Measurements from ENCODE around the gene KLF3.
"Not testable (repeated sequence)": the region's sequence is repeated elsewhere in the genome, so short reads cannot be mapped to it uniquely, and the experiment has no call there.

The KLF3 gene

DNA sequence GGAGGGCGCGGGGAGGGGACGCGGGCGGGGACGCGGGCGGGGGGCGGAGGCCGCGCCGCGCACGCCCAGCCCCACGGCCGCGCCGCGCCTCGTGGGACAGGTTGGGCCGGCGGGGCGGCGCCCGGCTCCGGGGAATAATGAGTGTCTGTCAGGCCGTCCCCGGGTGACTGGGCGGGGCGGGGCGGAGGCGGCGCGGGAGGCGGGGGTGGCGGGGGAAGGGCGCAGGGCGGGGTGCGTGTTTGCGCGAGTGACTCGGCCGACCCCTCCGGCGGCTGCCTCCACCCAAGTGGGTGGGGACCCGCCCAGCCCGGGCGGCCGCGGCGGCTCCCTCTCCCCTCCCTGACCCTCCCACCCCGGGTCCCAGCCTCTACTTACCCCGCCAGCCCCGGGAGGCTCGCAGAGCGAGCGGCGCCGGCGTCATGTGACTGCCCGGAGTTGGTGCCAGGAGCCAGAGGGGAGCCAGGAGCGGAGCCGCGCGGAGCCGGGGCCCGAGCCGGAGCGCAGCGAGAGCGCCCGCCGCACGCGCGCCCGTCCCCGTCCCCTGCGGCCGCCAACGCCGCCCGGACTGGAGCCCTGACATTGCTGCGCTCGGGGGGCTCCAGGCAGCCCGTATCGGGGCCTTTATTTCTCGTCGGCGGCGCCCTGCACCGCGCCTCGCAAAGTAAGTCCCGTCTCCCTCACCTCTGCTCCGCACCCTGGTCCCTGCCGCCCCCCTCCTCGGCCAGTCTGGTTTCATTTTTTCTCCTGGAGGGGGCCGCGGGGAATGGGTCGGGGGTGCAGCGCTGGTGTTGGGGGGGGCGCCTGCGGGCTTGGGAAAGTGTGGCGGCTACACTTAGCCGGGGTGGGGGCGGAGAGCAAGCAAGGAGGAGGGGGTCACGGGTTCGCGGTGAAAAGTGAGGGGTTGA, at the start of gene KLF3:
TSS of gene KLF3 (plus strand) at position 399 of the 905 bp plus-strand sequence. CDS start 16,427 bp downstream, outside the sequence.
- DNase-seq = peak; percentile 85

DNA sequence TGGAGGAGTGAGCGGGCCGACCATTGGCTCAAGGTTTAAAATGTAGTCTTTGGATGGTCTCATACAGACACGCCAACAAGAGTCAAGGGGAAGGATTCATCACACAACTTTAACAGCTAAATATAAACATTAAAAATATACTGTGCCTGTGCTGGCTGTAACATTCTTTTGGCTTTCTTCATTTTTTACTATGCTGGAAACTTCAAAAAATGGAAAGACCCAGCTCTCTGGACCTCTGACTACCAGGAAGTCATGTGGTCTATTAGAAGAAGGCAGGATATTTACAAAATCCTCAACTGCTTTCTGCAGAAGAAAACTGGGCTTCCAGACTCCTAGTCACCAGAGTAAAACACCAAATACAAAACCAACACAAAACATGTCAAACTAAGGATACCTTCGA, 49.8 kb upstream of the KLF3 start:
- DNase-seq = no peak

DNA sequence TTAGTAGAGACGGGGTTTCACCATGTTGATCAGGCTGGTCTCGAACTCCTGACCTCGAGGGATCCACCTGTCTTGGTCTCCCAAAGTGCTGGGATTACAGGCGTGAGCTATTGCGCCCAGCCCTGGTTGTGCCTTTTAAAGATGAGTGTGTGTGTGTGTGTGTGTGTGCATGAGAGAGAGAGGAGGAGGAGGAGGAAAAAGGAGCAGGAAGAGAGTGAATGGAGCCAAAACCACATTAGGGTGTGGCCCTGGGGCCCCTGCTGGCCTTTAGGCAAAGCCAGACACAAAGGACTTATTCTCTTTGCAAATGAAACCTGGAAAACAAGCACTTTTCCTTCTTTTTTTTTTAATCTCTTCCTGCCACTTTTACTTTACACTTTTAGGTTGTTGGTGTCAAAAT, 48.2 kb upstream of the KLF3 start:
- DNase-seq = no peak

DNA sequence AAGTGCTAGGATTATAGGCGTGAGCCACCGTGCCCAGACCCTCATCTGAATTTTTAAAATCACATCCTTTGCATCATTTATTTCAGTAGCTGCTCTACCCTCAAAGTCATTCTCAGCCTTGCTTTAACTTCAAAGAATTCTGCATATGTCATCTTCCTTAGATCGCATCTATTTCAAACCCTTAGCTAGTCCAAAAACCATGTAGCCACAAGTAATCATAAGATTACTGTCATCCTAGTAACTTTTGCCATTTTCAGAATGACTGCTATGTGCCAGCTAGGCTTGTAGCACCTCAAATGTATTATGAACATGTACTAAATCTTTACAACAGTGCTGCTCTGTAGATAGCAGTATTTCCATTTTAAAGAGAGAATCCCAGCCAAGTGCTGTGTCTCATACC, 45.5 kb upstream of the KLF3 start:
- DNase-seq = no peak

DNA sequence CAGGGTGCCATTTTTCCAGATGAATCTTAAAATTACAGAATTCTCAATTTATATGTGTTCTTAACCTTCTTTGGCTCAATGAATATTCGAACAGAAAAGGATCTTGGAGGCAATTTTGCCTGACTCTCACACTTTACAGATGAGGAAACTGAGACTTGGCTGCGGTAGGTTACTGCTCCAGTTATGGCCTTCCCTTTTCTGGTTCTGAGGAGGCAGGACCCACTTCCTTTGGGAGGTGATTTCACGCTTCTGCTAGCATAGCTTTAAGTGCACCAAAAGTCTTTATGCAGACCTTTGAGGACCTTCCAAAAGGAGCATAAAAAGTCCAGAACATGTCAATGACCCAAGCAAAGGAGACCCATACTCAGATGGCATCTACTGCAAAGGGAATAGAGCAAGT, 44.7 kb upstream of the KLF3 start:
- DNase-seq = no peak

DNA sequence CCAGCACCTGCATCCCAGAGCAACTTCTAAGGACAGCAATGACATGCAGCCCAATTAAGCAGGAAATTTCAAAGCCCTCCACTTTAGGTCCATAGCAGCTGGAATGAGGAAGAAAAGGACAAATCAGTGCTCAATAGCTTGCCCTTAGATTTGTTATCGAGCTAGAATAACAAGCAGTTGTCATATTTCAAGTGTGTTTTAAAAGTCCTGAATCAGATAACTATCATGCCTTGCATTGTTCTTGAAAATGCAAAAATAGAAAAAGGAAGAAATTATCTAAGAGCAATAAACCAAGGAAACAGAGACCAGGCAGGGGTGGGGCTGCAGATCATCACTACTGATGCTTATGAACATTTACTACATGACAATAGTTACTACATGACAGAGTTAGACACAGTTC, 43.9 kb upstream of the KLF3 start:
- no peak for DNase-seq

DNA sequence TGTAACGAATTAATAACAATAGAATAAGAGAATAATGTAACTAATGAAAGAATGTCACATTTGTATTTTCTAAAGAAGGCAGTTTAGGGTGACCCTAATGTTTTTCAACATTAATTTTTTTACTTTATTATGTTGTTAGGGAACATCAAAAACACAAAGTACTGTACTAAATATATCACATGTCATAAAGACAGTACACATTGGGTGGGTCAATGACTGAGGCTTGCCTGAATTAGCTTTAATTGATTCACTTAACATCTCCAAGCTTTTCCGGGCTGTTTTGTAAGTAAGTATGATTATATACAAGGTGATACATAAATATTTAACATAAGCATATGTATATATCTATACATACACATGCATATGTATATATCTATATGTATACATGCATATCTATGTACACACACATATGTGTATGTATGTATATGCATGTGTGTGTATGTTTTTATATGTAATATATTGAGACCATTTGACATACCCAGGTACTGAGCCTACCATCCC, 43.4 kb upstream of the KLF3 start:
- no peak for DNase-seq

DNA sequence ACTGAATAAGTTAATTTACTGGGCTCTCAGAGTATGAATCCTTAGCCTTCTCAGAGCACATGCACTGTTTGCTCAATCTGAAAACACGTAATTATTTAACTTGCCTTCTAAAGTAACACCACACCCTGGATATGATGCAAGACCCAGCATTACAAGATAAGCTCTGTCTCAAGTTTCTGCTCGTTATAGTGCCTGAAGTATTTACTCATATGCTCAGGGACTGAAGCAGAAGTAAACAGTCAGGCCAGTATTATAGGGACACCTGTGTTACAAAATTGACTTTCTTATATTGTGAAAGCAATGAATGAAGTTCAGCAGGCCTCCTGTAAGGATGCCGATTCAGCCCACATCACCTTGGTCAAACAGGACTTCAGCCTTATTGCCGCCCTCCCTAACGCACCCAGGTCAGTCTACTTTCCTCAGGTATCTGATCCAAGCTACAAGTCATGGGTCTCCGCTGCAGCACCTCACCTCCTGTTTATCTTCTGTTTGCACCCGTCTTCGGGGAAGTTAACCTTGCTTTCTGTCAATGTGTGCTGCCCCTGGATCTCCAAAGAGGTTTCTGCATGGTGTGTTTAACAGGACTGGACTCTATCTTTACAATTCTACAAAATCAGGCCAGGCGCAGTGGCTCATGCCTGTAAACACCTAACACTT, 42.8 kb upstream of the KLF3 start:
- DNase-seq = peak; percentile 11

DNA sequence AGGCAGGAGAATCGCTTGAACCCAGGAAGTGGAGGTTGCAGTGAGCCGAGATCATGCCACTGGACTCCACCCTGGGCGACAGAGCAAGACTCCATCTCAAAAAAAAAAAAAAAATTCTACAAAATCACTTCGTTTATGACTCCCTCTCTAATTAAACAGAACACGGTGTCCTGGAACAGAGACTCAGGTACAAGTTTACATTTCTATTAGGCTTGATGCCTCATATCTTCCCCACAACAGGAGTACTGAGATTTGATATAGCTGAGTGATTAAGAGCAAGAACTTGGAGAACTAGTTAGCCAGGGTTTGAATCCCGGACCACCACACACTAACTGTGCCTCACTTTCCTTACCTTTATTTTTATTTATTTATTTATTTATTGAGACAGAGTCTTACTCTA, 42.2 kb upstream of the KLF3 start:
- DNase-seq = no peak

DNA sequence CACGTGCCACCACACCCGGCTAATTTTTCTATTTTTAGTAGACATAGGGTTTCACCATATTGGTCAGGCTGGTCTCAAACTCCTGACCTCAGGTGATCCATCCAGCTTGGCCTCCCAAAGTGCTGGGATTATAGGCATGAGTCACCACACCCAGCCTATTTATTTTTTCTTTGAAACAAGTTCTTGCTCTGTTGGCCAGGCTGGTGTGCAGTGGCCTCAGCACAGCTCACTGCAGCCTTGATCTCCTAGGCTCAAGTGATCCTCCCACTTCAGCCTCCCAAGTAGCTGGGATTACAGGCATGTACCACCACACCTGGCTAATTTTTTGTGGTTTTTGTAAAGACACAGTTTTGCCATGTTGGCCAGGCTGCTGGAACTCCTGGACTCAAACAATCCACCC, 41.7 kb upstream of the KLF3 start:
- not testable (repeated sequence) for DNase-seq

DNA sequence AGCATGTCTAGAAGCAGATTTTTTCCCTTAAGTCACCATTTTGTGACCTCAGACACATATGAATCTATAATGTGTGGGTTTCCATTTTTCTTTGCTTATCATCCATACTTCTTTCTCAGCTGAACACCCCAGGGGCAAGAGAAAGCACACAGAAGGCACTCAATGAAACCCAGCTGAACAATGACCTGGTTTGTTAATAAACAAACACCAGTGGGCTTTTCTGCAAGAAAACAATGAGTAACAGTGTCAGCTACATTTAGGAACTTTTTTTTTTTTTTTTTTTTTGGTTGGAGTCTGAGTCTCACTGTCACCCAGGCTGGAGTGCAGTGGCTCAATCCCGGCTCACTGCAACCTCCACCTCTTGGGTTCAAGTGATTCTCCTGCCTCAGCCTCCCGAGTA, 40.7 kb upstream of the KLF3 start:
- DNase-seq = no peak

DNA sequence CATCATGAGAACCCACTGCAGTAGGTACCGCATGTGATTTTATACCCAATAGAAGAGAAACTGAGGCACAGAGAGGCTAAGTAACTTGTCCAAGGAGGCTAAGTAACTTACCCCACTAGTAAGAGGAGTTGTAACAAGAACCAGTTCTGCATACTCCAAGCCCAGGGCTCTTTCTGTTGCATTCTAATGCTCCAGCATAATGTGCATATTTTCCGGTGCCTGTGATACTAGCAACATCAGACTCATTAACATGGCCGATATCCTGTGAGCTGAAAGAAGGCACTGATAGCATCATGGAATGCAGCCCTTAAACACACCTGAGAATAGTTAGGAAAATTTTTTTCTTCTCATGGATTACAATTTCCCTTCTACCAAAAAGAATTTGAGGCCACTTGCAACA, 39.7 kb upstream of the KLF3 start:
- no peak for DNase-seq

DNA sequence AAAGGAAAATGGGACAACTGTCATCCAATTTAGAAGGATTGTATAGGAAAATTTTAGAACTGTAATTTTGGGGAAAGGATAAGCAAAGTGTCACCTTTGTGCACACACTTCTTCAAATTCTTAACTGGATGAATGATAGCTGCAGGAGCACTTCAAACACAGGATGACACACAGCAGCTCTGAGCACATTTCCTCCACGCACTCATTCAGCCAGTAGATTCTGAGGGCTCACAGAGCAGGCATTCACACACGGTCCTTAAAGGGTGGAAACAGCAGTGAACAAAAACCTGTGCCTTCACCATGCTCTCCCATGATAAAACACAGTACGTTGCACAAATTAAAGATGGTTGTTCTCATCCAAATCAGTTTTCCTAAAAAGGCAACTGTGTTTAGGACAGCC, 38.5 kb upstream of the KLF3 start:
- no peak for DNase-seq

DNA sequence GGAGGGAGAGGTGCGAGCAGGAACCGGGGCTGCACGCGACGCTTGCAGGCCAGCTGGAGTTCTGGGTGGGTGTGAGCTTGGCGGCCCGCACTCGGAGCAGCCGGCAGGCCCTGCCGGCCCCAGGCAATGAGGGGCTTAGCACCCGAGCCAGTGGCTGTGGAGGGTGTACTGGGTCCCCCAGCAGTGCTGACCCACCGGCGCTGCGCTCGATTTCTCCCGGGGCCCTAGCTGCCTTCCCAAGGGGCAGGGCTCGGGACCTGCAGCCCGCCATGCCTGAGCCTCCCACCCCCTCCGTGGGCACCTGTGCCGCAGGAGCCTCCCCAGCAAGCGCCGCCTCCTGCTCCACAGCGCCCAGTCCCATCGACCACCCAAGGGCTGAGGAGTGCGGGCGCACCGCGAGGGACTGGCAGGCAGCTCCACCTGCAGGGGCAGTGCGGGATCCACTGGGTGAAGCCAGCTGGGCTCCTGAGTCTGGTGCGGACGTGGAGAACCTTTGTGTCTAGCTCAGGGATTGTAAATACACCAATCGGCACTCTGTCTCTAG, 37.0 kb upstream of the KLF3 start:
- not testable (repeated sequence) for DNase-seq

DNA sequence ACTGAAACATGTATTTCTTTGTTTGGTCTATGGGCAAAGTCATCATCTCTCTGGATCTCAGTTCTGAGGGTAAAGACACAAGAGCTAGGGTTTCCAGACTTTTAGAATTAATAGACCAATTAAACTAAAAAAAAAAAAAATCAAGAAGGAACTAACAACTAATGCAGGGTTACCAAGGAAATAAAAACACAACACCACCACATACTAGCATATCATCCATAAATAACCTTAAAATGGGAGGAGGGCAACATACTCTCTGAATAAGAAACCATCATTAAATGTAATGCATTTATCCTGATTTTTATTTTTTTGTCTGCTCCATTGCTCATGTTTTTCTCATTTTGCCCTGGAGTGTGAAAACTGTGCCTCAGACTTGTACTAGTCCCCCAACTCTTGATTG, 33.5 kb upstream of the KLF3 start:
- no peak for DNase-seq

DNA sequence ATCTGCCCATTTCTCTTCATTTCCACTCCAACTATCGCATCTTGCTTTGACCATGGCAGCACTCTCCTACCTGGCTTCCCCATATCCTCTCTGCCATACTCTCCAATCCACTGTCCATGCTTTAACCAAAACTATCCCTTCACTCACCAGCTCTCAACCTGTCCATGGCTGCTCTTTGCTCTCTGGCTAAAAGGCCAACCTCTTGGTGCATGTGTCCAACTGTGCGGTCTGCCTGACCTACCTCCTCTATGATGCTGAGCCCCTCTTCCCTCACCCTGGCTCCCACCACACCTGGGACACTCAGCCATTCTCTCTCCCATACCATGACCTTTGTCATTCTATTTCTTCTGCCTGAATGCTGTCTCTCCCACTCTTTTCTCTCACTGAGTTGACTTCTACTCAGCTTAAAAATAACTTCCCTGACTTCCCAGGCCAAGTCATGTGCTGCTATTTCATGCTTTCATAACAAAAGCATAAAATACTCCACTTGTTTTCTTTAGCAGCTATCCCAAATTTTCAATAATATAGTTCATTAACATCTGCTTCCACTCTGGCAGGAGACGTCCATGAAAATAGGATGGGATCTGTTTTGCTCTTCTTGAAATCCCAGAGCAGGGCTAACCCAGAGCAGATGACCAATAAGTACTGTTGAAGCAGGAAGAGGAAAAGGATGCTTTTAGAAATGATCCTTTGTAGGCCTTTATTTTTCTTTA, 29.8 kb upstream of the KLF3 start:
- no peak for DNase-seq

DNA sequence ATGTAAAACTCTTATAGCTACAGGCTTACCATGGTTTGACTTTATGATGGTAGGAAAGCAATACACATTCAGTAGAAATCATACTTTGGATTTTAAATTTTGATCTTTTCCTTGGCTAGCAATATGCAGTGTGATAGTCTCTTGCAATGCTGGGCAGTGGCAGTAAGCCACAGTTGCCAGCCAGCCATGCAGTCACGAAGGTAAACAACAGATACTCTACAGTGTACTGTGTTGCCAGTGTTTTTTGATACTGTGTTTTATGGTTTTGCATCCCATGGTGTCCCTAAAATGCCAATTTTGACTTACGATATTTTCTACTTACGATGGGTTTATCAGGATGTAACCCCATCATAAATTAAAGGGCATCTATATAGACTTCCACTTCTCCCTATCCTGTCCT, 24.8 kb upstream of the KLF3 start:
- DNase-seq = no peak

DNA sequence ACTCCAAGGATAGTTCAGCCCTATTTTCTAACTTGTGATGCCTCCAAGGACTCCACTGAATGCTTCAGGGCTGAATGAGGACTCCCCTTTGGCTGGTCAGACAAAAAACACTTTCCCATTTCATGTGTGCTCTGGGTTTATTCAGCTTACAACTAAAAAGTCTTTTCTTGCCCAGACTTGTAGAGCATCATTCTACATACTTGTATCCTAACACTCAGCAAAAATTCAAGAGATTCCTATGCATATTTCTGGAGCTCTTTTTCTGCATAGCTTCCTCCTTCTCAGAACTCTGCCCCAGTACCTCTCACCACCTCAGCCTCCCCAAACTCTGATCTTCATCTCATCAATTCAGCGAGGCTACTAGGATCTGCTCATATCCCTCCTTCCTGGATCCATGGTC, 22.2 kb upstream of the KLF3 start:
- DNase-seq = no peak

DNA sequence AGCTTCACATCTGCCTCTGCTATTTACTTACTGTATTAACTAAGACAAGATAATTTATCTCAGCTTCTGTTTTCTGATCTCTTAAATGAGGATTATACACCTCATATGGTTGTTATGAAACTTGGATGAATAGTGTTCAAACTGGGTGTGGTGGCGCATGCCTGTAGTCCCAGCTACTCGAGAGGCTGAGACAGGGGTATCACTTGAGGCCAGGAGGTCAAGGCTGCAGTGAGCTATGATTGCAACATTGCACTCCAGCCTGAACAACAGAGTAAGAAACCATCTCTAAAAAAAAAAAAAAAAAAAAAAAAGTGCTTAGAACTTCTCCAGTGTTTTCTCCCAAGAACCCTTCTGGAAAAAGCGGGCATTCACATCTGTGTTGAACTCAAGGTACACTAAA, 19.8 kb upstream of the KLF3 start:
- no peak for DNase-seq

DNA sequence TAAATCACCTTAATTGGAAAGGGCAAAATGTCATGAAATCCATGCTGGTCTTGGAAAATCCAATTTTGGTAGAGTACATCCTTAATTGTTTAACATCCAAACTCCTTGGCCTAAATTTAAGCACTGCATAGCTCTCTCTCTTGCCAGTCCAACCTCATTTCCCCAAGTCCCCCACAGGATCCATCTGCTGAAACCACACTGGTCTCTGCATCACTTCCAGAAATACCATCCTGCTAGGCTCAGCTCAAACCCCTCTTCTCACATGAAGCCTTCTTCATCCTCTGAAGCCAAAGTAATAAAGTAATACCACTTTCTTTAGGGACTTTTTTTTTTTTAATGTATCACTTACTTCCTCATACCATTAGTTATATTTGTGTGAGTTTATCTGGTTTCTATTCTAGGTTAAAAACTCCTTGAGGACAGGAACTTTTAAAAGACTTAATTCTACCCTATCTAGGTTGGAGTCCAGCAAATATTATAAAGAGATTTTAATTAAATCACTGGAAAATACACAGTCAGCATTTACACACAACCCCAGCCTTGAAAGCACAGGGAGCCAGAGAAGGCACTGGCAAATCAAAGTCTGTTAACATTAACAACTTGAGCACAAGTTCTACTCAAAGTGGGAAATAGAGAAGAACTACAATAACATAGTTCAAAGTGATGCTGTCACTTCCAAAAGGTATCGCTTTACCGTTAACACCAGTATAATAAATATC, 16.7 kb upstream of the KLF3 start:
- no peak for DNase-seq

DNA sequence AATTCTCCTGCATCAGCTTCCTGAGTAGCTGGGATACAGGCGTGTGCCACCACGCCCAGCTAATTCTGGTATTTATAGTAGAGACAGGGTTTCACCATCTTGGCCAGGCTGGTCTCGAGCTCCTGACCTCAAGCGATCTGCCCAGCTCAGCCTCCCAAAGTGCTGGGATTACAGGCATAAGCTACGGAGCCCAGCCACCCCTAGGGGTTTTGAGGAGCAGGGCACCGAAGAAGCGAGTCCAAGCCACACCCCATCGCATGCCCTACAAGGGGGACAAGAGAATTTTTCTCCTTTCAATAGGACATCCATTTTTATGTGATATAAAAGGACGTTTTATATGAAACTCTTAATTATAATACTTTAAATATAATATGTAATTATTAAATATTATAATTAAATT, 13.9 kb upstream of the KLF3 start:
- DNase-seq = no peak

DNA sequence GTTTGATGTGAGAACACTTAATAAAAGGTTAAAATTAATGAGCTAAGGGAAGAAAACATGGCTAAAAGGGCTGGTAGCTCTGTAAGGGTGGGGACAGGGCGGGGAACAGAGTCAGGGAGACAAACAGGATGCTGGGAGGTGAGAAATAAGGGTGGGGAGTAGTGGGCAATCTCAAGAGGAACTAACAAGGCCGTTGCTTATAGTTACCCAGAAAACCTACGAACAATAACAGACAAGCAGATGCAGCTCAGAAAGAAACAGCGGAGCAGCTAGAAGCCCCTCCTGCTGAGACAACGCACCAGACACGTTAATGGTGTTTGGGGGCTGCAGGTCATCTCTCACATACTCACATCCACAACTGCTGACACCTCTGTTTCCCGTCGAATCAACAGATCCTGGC, 9.7 kb upstream of the KLF3 start:
- DNase-seq = no peak

DNA sequence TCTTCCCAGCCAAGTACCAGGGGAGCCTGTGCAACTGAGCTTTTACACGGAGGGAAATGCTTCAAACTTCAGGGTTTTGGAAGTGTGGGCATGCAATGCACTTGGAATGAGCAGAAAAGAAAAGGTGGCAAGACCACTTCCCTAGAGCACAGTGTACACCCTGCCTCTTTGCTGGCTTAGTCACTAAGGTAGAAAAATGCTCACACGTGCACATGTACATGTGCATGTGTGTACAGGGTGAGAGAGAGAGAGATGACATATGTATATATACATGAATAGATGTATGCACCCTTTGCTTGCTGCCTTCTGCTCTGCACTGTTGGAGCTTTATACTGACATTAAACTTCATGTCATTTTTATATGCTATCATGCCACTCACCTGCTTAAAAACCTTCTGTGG, 7.9 kb upstream of the KLF3 start:
- no peak for DNase-seq
